Type B pancreatic cell (in vitro differentiated cells): ENCODE data around the gene CLSTN3. TPM values are rescaled to one million over a fixed set of nuclear protein-coding genes. Genes with fewer than 3 reads are reported as not detected.

Experiments
- DNase-seq: peaks from one replicate; pipeline ENCODE4 v3.0.0; 2021; ENCODE audit warnings: mixed read lengths; ENCODE audit not compliant: unreplicated experiment; ENCODE audit errors: extremely low spot score
- H3K27ac Mint-ChIP-seq: 2 replicates; pipeline ENCODE4 v1.8.0; 2021; ENCODE audit warnings: mild to moderate bottlenecking, mixed read lengths
- H3K27me3 Mint-ChIP-seq: 2 replicates; pipeline ENCODE4 v1.8.0; 2021; ENCODE audit warnings: mixed read lengths
- H3K36me3 Mint-ChIP-seq: 2 replicates; pipeline ENCODE4 v1.8.0; 2021; ENCODE audit warnings: mixed read lengths
- H3K4me1 Mint-ChIP-seq: one replicate; pipeline ENCODE4 v1.8.0; 2021; ENCODE audit warnings: mixed read lengths; ENCODE audit not compliant: unreplicated experiment
- H3K4me3 Mint-ChIP-seq: 2 replicates; pipeline ENCODE4 v1.8.0; 2021; ENCODE audit warnings: mild to moderate bottlenecking, mixed read lengths
- H3K9me3 Mint-ChIP-seq: 2 replicates; pipeline ENCODE4 v1.8.0; 2021; ENCODE audit warnings: mixed read lengths
- CTCF ChIP-seq: fragments of 200-600 bp; sonication (generic); conservative IDR thresholded peaks from 2 replicates; pipeline ENCODE4 v1.5.0; 2021; ENCODE audit warnings: antibody characterized with exemption, mild to moderate bottlenecking
- total RNA-seq: library from RNA; stranded (reverse); gene quantifications from 2 replicates; pipeline ENCODE4 v1.2.1, GENCODE V29; 2021; ENCODE audit warnings: low replicate concordance

CLSTN3 gene
- total RNA-seq, 1 donor from 2014 or later = 51.6 TPM

GRCh38 chr12:7130701-7131501 is 730 bp downstream of the CLSTN3 start:
- DNase-seq = no peak
- Mint-ChIP-seq H3K4me1 (peaks cover 14% of the 10 kb centered on the region), H3K27ac (peak overlapping the region; percentile 91), H3K27me3 (peaks cover 11% of the 10 kb centered on the region), H3K36me3 (peaks cover 26% of the 10 kb centered on the region), H3K9me3 (no peaks in the 10 kb centered on the region), H3K4me3 (peak overlapping the region; percentile 92)
- TF ChIP-seq CTCF = no peak

- Mint-ChIP-seq H3K4me1 (peaks cover 14% of the 10 kb centered on the region), H3K27me3 (peaks cover 11% of the 10 kb centered on the region), H3K36me3 (peaks cover 30% of the 10 kb centered on the region), H3K4me3 (peak overlapping the region; percentile 92), H3K27ac (peak overlapping the region; percentile 91), H3K9me3 (no peaks in the 10 kb centered on the region)
- TF ChIP-seq CTCF = no peak
- DNase-seq = no peak
These were observed 1.3 kb downstream of the CLSTN3 start for GRCh38 chr12:7131502-7131866.

- Mint-ChIP-seq H3K4me1 (peaks cover 14% of the 10 kb centered on the region), H3K36me3 (peaks cover 53% of the 10 kb centered on the region), H3K9me3 (no peaks in the 10 kb centered on the region), H3K27me3 (peaks cover 5% of the 10 kb centered on the region), H3K27ac (peak overlapping the region; percentile 59), H3K4me3 (peak overlapping the region; percentile 26)
- TF ChIP-seq CTCF = no peak
- no peak for DNase-seq
These were observed 4.4 kb downstream of the CLSTN3 start for GRCh38 chr12:7134396-7135166.

- DNase-seq = no peak
- Mint-ChIP-seq H3K9me3 (no peaks in the 10 kb centered on the region), H3K4me1 (peaks cover 10% of the 10 kb centered on the region), H3K27ac (no peak overlapping the region), H3K27me3 (peaks cover under 1% of the 10 kb centered on the region), H3K4me3 (no peak overlapping the region), H3K36me3 (peaks cover 60% of the 10 kb centered on the region)
- TF ChIP-seq CTCF = no peak
These were observed 5.9 kb downstream of the CLSTN3 start for GRCh38 chr12:7136071-7136470.

- no peak for TF ChIP-seq CTCF
- Mint-ChIP-seq H3K4me1 (peaks cover 9% of the 10 kb centered on the region), H3K9me3 (no peaks in the 10 kb centered on the region), H3K27me3 (no peaks in the 10 kb centered on the region), H3K4me3 (no peak overlapping the region), H3K36me3 (peaks cover 65% of the 10 kb centered on the region), H3K27ac (no peak overlapping the region)
- DNase-seq = no peak
These were observed 6.5 kb downstream of the CLSTN3 start for GRCh38 chr12:7136676-7137075.
